K562 (cell line): ENCODE results near the gene WDR88. TPM values are rescaled to one million over a fixed set of nuclear protein-coding genes. Genes with fewer than 3 reads are reported as not detected.
A peak's percentile ranks its signal among the peaks of the same experiment; 100 is the strongest.

Source experiments
- BRF1 ChIP-seq: IDR thresholded peaks from 3 replicates; pipeline ENCODE4 v1.6.1; 2011; ENCODE audit warnings: borderline replicate concordance, mild to moderate bottlenecking; ENCODE audit not compliant: insufficient read length; ENCODE audit errors: extremely low read depth
- DIDO1 ChIP-seq: fragments of 450-650 bp; IDR thresholded peaks from 2 replicates; pipeline ENCODE4 v1.6.1; 2016; ENCODE audit warnings: low read depth, missing biosample characterization, missing genetic modification characterization
- ELF1 ChIP-seq: fragments of 200-800 bp; sonication (Bioruptor generic); IDR thresholded peaks from 2 replicates; pipeline ENCODE4 v1.6.1; 2016; ENCODE audit warnings: missing genetic modification characterization, missing compliant biosample characterization
- EP400 ChIP-seq: fragments of 450-650 bp; IDR thresholded peaks from 2 replicates; pipeline ENCODE4 v1.6.1; 2017; ENCODE audit warnings: antibody characterized with exemption, mild to moderate bottlenecking, moderate library complexity
- ESRRA ChIP-seq: fragments of 450-650 bp; IDR thresholded peaks from 2 replicates; pipeline ENCODE4 v1.6.1; 2014; ENCODE audit warnings: low read depth, mild to moderate bottlenecking, moderate library complexity, borderline replicate concordance
- ETS2 ChIP-seq: IDR thresholded peaks from 2 replicates; pipeline ENCODE4 v1.6.1; 2016; ENCODE audit warnings: borderline replicate concordance, missing genetic modification characterization, mild to moderate bottlenecking, moderate library complexity, missing compliant biosample characterization; ENCODE audit not compliant: poor library complexity, severe bottlenecking
- EWSR1 ChIP-seq: fragments of 450-650 bp; IDR thresholded peaks from 2 replicates; pipeline ENCODE4 v1.6.1; 2018; ENCODE audit warnings: borderline replicate concordance, mild to moderate bottlenecking, low read depth, moderate library complexity; ENCODE audit not compliant: partially characterized antibody
- IRF9 ChIP-seq: fragments of 450-650 bp; IDR thresholded peaks from 2 replicates; pipeline ENCODE4 v1.6.1; 2016; ENCODE audit warnings: missing biosample characterization, missing genetic modification characterization
- NBN ChIP-seq: fragments of 450-650 bp; IDR thresholded peaks from 2 replicates; pipeline ENCODE4 v1.6.1; 2016; ENCODE audit warnings: low read depth, mild to moderate bottlenecking
- NRF1 ChIP-seq, 2 experiments: fragments of 450-650 bp; IDR thresholded peaks in 1 of 2; conservative IDR thresholded peaks in 1 of 2; 2 replicates each; pipeline ENCODE4 v1.6.1; 2014; ENCODE audit warnings: mild to moderate bottlenecking in 2 of 2
- PRPF4 ChIP-seq: fragments of 200-400 bp; formaldehyde crosslinking; IDR thresholded peaks from one replicate; pipeline ENCODE4 v1.6.1; 2017; ENCODE audit warnings: low read length, low read depth, mild to moderate bottlenecking; ENCODE audit not compliant: insufficient read depth, poor library complexity, severe bottlenecking
- RAD21 ChIP-seq, 2 experiments: fragments of 250-450 bp in 1 of 2; fragments of 450-650 bp in 1 of 2; sonication (Bioruptor Pico) in 1 of 2; formaldehyde crosslinking in 1 of 2; IDR thresholded peaks in 1 of 2; conservative IDR thresholded peaks in 1 of 2; 2 replicates each; pipeline versions ENCODE4 v1.4.0 to v1.8.0; 2020 to 2022; ENCODE audit warnings: mild to moderate bottlenecking in 2 of 2, moderate library complexity in 1 of 2
- RAD51 ChIP-seq: fragments of 450-650 bp; IDR thresholded peaks from 2 replicates; pipeline ENCODE4 v1.7.1; 2016; ENCODE audit warnings: low read depth, mild to moderate bottlenecking, borderline replicate concordance
- TAF7 ChIP-seq: fragments of 450-650 bp; IDR thresholded peaks from 2 replicates; pipeline ENCODE4 v1.6.1; 2016; ENCODE audit warnings: missing genetic modification characterization, missing compliant biosample characterization
- TCF7 ChIP-seq: sonication (generic); IDR thresholded peaks from 2 replicates; pipeline ENCODE4 v1.6.1; 2016; ENCODE audit warnings: antibody characterized with exemption, borderline replicate concordance
- TCFL5 ChIP-seq: fragments of 250-450 bp; sonication (Bioruptor Pico); conservative IDR thresholded peaks from 2 replicates; pipeline ENCODE4 v1.6.1; 2021; ENCODE audit warnings: mild to moderate bottlenecking, moderate library complexity, matching md5 sums
- ZBTB7A ChIP-seq: IDR thresholded peaks from 2 replicates; pipeline ENCODE4 v1.6.1; 2011; ENCODE audit warnings: low read depth, mild to moderate bottlenecking, low read length, moderate library complexity, borderline replicate concordance; ENCODE audit not compliant: control insufficient read depth
- ZHX1 ChIP-seq: fragments of 150-350 bp; conservative IDR thresholded peaks from 2 replicates; pipeline ENCODE4 v1.6.1; 2014; ENCODE audit warnings: low read length
- ZKSCAN8 ChIP-seq: fragments of 200-800 bp; sonication (Bioruptor generic); IDR thresholded peaks from 2 replicates; pipeline ENCODE4 v1.6.1; 2016; ENCODE audit warnings: missing genetic modification characterization, missing compliant biosample characterization
- ZNF174 ChIP-seq: fragments of 250-450 bp; sonication (Bioruptor Pico); IDR thresholded peaks from 2 replicates; pipeline ENCODE4 v1.4.0; 2020; ENCODE audit warnings: mild to moderate bottlenecking
- ZNF280B ChIP-seq: fragments of 250-450 bp; sonication (Bioruptor Pico); IDR thresholded peaks from 2 replicates; pipeline ENCODE4 v1.5.1; 2021; ENCODE audit warnings: mild to moderate bottlenecking
- ZNF589 ChIP-seq: fragments of 200-800 bp; sonication (Bioruptor generic); IDR thresholded peaks from 2 replicates; pipeline ENCODE4 v1.6.1; 2016; ENCODE audit warnings: low read depth, missing genetic modification characterization, missing compliant biosample characterization
- polyA plus RNA-seq, 8 experiments: library from polyadenylated mRNA; depleted of rRNA in 4 of 8; stranded (reverse) in 5 of 8; unstranded in 3 of 8; fragments of >200 nt; fragmentation: Nextera tagmentation in 2 of 8; fragmentation: Illumina TruSeq in 1 of 8; extraction: Ambion mirVana in 2 of 8; extraction: Trizol in 1 of 8; gene quantifications; 2 replicates each; pipeline versions ENCODE4 v1.2.1 to v1.2.3, GENCODE V29; 2011 to 2014; ENCODE audit warnings: inconsistent platforms in 1 of 8, missing spikeins in 1 of 8
- total RNA-seq, 7 experiments: library from RNA; depleted of rRNA in 6 of 7; stranded (reverse); fragments of >200 nt in 6 of 7; fragmentation: Illumina TruSeq in 2 of 7; extraction: Trizol in 2 of 7; gene quantifications; 2 replicates each; pipeline versions ENCODE4 v1.2.1 to v1.2.3, GENCODE V29; 2011 to 2021; ENCODE audit warnings: low replicate concordance in 1 of 7

Gene WDR88
- total and polyA plus RNA-seq, 9 of the 15 experiments (the other 6 are each of a cell fraction or from before 2014, with no cell fraction given), result 0.03 to 0.04 TPM; not detected in 7

- no peak for TF ChIP-seq ZHX1
- TF ChIP-seq ELF1 (tag), result no peak
- TF ChIP-seq DIDO1, result no peak
- TF ChIP-seq EP400, result peak; percentile 32; the same call in 1 of the 2 replicates
- TF ChIP-seq TCFL5 (CRISPR knock-in tag), result no peak
- 0 out of 4 replicates have a peak, but pooled peaks of 1 of the 2 experiments have one; percentile 26 for TF ChIP-seq NRF1 (conservative IDR thresholded peaks at IDR 0.05 in 1 of 2, IDR thresholded peaks at IDR 0.05 in 1 of 2)
- no peak for TF ChIP-seq TCF7
- TF ChIP-seq RAD21 (CRISPR knock-in tag; conservative IDR thresholded peaks at IDR 0.05 in 1 of 2, IDR thresholded peaks at IDR 0.05 in 1 of 2), result no peak
- no peak for TF ChIP-seq ZNF280B
- no peak for TF ChIP-seq IRF9 (tag)
- no peak for TF ChIP-seq ZKSCAN8 (CRISPR knock-in tag)
- no peak for TF ChIP-seq ESRRA
- no peak for TF ChIP-seq EWSR1
- TF ChIP-seq ZNF174, result no peak
- TF ChIP-seq NBN, result no peak; the same call in 1 of the 2 replicates
- TF ChIP-seq ETS2 (tag), result no peak
- peak; percentile 74; the same call in 1 of the 2 replicates for TF ChIP-seq ZNF589 (CRISPR knock-in tag)
- TF ChIP-seq TAF7 (tag), result no peak
- TF ChIP-seq RAD51, result no peak; the same call in 1 of the 2 replicates
- TF ChIP-seq BRF1, result no peak
- no peak for TF ChIP-seq PRPF4
- no peak for TF ChIP-seq ZBTB7A
Observed at GRCh38 chr19:33100894-33101644, 30.8 kb upstream of the WDR88 start (continued).
